Measurements from ENCODE around the gene IDE. TPM values are rescaled to one million over a fixed set of nuclear protein-coding genes. Genes with fewer than 3 reads are reported as not detected.

IDE gene
- total RNA-seq, result 27.0 and 35.3 TPM in 2 replicates

GRCh38 chr10:92573798-92574547 lies at the start of gene IDE:
TSS of gene IDE (minus strand) at chr10:92574093. CDS start at chr10:92574019, 74 bp downstream.

GRCh38 chr10:92592761-92593618 lies 19.1 kb upstream of the IDE start, which contains the start of gene KIF11:
TSS of gene KIF11 (plus strand) at chr10:92593130. CDS start at chr10:92593376, 246 bp downstream.

Other genes with a start within 250 kb of the IDE start
- gene KIF11, start 19.0 kb upstream of the IDE start, total RNA-seq, result 3.0 and 8.7 TPM in 2 replicates
- 2.1 and 9.2 TPM in 2 replicates for gene HHEX, start 115.9 kb upstream of the IDE start, total RNA-seq